Astrocyte (in vitro differentiated cells and primary cell): ENCODE measurements around the gene ZBTB18.

ENCODE experiments used
- EZH2 ChIP-seq: IDR thresholded peaks from 2 replicates; pipeline ENCODE4 v1.6.1; 2012; ENCODE audit warnings: mild to moderate bottlenecking, low read length, inconsistent platforms; ENCODE audit not compliant: insufficient read depth
- TF ChIP-seq, protein P1 (sequence below): IDR thresholded peaks from 2 replicates; pipeline ENCODE4 v1.5.1; 2011; ENCODE audit warnings: low read depth, mild to moderate bottlenecking, inconsistent platforms, low read length, moderate library complexity; ENCODE audit not compliant: insufficient read depth

DNA sequence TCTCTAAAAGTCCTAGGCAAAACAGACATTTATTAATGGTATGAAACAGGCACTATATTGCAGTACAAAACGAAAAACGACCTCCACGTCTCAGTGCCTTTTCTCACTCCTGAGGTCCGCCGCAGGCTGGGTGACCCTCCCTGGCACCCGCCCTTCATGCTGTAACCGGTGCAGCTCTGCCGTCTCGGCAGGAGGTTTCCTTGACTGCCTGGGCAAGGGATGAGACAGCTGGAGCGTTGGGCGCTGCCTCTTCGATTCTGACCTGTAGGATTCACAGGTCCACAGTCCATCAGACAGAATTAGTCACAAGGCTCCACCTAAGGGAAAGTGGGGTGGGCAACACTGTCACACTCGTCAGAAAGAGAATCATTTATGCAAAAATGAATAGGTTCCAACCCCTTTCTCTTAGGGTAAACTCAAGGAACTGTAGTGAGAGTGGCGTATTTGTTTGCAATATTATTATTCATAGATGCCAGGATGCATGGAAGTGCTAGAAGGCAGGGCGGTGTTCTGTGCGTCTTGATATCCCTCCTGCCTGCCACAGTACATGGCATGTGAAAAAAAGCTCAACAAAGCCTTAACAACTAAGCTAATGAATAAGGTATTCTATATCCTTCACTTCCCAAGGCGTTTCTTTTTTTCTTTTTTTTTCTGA, 23.5 kb upstream of the ZBTB18 start:
- TF ChIP-seq, protein P1, sequence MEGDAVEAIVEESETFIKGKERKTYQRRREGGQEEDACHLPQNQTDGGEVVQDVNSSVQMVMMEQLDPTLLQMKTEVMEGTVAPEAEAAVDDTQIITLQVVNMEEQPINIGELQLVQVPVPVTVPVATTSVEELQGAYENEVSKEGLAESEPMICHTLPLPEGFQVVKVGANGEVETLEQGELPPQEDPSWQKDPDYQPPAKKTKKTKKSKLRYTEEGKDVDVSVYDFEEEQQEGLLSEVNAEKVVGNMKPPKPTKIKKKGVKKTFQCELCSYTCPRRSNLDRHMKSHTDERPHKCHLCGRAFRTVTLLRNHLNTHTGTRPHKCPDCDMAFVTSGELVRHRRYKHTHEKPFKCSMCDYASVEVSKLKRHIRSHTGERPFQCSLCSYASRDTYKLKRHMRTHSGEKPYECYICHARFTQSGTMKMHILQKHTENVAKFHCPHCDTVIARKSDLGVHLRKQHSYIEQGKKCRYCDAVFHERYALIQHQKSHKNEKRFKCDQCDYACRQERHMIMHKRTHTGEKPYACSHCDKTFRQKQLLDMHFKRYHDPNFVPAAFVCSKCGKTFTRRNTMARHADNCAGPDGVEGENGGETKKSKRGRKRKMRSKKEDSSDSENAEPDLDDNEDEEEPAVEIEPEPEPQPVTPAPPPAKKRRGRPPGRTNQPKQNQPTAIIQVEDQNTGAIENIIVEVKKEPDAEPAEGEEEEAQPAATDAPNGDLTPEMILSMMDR: no peak
- no peak for TF ChIP-seq EZH2
